Measurements from ENCODE around the gene STARD7. TPM values are rescaled to one million over a fixed set of nuclear protein-coding genes. Genes with fewer than 3 reads are reported as not detected.

STARD7 gene
- total and polyA plus RNA-seq, 9 of the 15 experiments (the other 6 are each of a cell fraction or from before 2014, with no cell fraction given) = 90.9 to 196 (median 145) TPM

GRCh38 chr2:96185516-96185915, 23.1 kb downstream of the STARD7 start (continued):
- TF ChIP-seq CEBPZ (IDR thresholded peaks at IDR 0.05; ENCODE audit: borderline replicate concordance, low read depth, low read length) = no peak
- no peak for TF ChIP-seq AFF1 (IDR thresholded peaks at IDR 0.05; ENCODE audit: low read depth in 1 of 2, partially characterized antibody in 2 of 2)
- TF ChIP-seq WHSC1 (IDR thresholded peaks at IDR 0.05; ENCODE audit: low read length) = no peak

Measured in K562 (cell line).